Activated CD4-positive, alpha-beta T cell treated with anti-CD3 and anti-CD28 coated beads, Interleukin-2, amount 10 ng/mL, durations not matched to agents 24 days and 14 days (primary cell): Measurements from ENCODE around the gene EHMT1. TPM values are rescaled to one million over a fixed set of nuclear protein-coding genes. Genes with fewer than 3 reads are reported as not detected.
"Not testable (repeated sequence)": the region's sequence is repeated elsewhere in the genome, so short reads cannot be mapped to it uniquely, and the experiment has no call there.

ENCODE experiments used
- DNase-seq: peaks from one replicate; pipeline ENCODE4 v3.0.0; 2022
- H3K27ac Mint-ChIP-seq: one replicate; pipeline ENCODE4 v1.8.0; 2022; ENCODE audit warnings: mild to moderate bottlenecking, mixed read lengths
- H3K27me3 Mint-ChIP-seq: one replicate; pipeline ENCODE4 v1.8.0; 2022; ENCODE audit warnings: mixed read lengths
- H3K36me3 Mint-ChIP-seq: one replicate; pipeline ENCODE4 v1.8.0; 2022; ENCODE audit warnings: low read depth, mild to moderate bottlenecking, mixed read lengths
- H3K4me1 Mint-ChIP-seq: one replicate; pipeline ENCODE4 v1.8.0; 2021; ENCODE audit warnings: mixed read lengths
- H3K4me3 Mint-ChIP-seq: one replicate; pipeline ENCODE4 v1.8.0; 2022; ENCODE audit warnings: mild to moderate bottlenecking, moderate library complexity, mixed read lengths
- H3K9me3 Mint-ChIP-seq: one replicate; pipeline ENCODE4 v1.8.0; 2021; ENCODE audit warnings: mixed read lengths
- intact Hi-C: fragments of 100-400 bp; cut with micrococcal nuclease; formaldehyde crosslinking; loops from one replicate; pipeline ENCODE4 v1.15.1; 2023
- total RNA-seq: library from RNA; stranded (reverse); gene quantifications from 2 replicates; pipeline ENCODE4 v1.2.3, GENCODE V29; 2022

EHMT1 gene
- total RNA-seq, 1 donor from 2014 or later: 99.4 TPM

GRCh38 chr9:137615387-137615871, 3.4 kb upstream of the EHMT1 start:
- Mint-ChIP-seq H3K36me3 (peaks cover 14% of the 10 kb centered on the region), H3K27ac (no peak overlapping the region)
- intact Hi-C loops: no loop called here

GRCh38 chr9:137619240-137620047, 639 bp downstream of the EHMT1 start:
- intact Hi-C loops: loop anchor here (2.0 kb wide), 1 partner anchor 41 kb away; the partner anchor contains the start of gene DPH7
- Mint-ChIP-seq H3K27ac (peak overlapping the region; percentile 90), H3K36me3 (peaks cover 21% of the 10 kb centered on the region), H3K27me3 (no peaks in the 10 kb centered on the region), H3K9me3 (no peaks in the 10 kb centered on the region), H3K4me3 (peak overlapping the region; percentile 84), H3K4me1 (peaks cover 37% of the 10 kb centered on the region)
- DNase-seq: peak; percentile 82

More at GRCh38 chr9:137615387-137615871, 3.4 kb upstream of the EHMT1 start:
- DNase-seq: no peak
- Mint-ChIP-seq H3K4me1 (peaks cover 21% of the 10 kb centered on the region), H3K9me3 (no peaks in the 10 kb centered on the region), H3K27me3 (no peaks in the 10 kb centered on the region), H3K4me3 (no peak overlapping the region)

- no peak for DNase-seq
- no peaks in the 10 kb centered on the region for H3K9me3 Mint-ChIP-seq
- intact Hi-C loops: no loop called here
Measured at GRCh38 chr9:137620048-137620405, 1.2 kb downstream of the EHMT1 start.

DNA sequence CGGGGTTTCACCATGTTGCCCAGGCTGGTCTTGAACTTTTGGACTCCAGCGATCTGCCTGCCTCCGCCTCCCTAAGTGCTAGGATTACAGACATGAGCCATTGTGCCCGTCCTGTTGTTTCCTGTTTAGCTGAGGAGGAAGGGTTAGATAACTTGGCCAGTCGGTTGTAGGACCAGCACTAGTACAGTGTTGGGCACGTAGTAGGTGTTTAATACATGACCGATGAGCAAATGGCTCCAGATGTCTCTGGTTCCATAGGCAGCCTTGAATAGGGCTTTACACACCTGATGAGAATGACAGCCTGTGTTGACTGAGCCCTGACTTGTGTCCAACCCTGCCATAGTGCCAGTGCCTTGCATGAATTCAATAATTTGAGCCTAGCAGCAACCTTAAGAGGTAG, 1.8 kb downstream of the EHMT1 start:
- H3K4me3 Mint-ChIP-seq: peak overlapping the region; percentile 84
- H3K9me3 Mint-ChIP-seq: no peaks in the 10 kb centered on the region
- no peak for DNase-seq
- no peaks in the 10 kb centered on the region for H3K27me3 Mint-ChIP-seq
- intact Hi-C loops: no loop called here
- H3K4me1 Mint-ChIP-seq: peaks cover 43% of the 10 kb centered on the region
- no peak overlapping the region for H3K27ac Mint-ChIP-seq
- peaks cover 22% of the 10 kb centered on the region for H3K36me3 Mint-ChIP-seq

More at GRCh38 chr9:137620048-137620405, 1.2 kb downstream of the EHMT1 start:
- H3K27me3 Mint-ChIP-seq: no peaks in the 10 kb centered on the region
- peaks cover 18% of the 10 kb centered on the region for H3K36me3 Mint-ChIP-seq
- peak overlapping the region; percentile 90 for H3K27ac Mint-ChIP-seq
- H3K4me3 Mint-ChIP-seq: peak overlapping the region; percentile 84
- H3K4me1 Mint-ChIP-seq: peaks cover 37% of the 10 kb centered on the region

DNA sequence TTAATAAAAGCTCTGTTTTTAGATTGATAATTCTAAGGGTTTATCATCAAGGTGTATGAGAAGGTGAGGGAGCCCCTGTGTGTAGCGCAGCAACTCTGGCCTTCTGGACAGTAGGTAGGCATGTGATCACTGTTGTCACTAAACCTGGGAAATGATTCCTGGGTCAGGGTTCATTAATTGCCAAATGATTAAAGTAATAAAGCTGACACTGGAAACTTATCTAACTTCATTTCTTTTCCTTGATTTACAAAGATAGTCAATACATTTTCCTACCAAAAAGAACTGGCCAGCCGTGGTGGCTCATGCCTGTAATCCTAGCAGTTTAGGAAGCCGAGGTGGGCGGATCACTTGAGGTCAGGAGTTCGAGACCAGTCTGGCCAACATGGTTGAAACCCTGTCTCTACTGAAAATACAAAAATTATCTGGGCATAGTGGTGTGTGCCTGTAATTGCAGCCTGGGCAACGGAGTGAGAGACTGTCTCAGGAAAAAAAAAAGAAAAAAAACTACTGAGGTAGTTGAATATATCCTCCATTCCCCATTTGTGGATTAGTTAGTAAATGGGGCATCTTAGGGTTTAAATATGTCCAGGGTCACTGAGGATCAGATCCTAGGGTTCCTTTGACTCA, 2.4 kb downstream of the EHMT1 start:
- peak; percentile 71 for DNase-seq
- intact Hi-C loops: no loop called here
- H3K9me3 Mint-ChIP-seq: no peaks in the 10 kb centered on the region
- no peak overlapping the region for H3K27ac Mint-ChIP-seq
- H3K27me3 Mint-ChIP-seq: no peaks in the 10 kb centered on the region
- peaks cover 43% of the 10 kb centered on the region for H3K4me1 Mint-ChIP-seq
- peaks cover 21% of the 10 kb centered on the region for H3K36me3 Mint-ChIP-seq
- H3K4me3 Mint-ChIP-seq: peak overlapping the region; percentile 28

DNA sequence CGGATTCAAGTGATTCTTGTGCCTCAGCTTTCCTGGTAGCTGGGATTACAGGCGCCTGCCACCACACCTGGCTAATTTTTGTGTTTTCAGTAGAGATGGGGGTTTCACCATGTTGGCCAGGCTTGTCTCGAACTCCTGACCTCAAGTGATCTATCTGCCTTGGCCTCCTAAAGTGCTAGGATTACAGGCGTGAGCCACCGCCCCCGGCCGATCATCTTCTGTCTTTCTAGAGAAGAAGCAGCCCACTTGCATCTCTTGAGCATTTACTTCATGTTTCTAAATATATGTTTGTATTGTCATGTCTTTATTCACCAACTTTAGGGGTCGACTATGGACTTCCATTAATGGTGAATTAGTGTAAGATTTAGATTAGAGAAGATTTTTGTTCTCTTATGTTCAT, 3.4 kb downstream of the EHMT1 start:
- H3K4me3 Mint-ChIP-seq, H3K27me3 Mint-ChIP-seq, DNase-seq, H3K27ac Mint-ChIP-seq, intact Hi-C loops, H3K9me3 Mint-ChIP-seq: not testable (repeated sequence)
- Mint-ChIP-seq H3K36me3 (peaks cover 21% of the 10 kb centered on the region), H3K4me1 (peaks cover 44% of the 10 kb centered on the region)

DNA sequence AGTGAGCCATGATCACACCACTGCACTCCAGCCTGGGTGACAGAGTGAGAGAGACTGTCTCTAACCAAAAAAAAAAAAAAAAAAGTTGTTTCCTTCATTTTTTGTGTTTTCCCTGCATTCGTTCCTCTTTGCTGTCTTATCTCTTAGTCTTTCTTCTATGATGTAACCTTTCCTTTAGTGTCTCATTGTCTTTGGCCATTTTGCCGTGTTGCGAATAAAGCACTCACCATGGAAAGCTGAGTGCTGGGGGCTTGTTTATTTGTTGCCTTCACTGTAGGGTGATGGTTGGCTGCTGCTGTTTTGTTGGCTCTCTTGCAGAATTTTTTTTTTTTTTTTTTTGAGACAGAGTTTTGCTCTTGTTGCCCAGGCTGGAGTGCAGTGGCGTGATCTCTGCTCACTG, 7.7 kb downstream of the EHMT1 start:
- Mint-ChIP-seq H3K4me3 (no peak overlapping the region), H3K36me3 (peaks cover 26% of the 10 kb centered on the region), H3K27me3 (no peaks in the 10 kb centered on the region), H3K9me3 (no peaks in the 10 kb centered on the region), H3K27ac (no peak overlapping the region), H3K4me1 (peaks cover 38% of the 10 kb centered on the region)
- DNase-seq: no peak
- intact Hi-C loops: no loop called here

GRCh38 chr9:137627406-137627805, 8.6 kb downstream of the EHMT1 start:
- H3K27me3 Mint-ChIP-seq, DNase-seq, intact Hi-C loops, H3K9me3 Mint-ChIP-seq, H3K4me3 Mint-ChIP-seq: not testable (repeated sequence)
- peaks cover 37% of the 10 kb centered on the region for H3K4me1 Mint-ChIP-seq
- peak overlapping the region; percentile 42 for H3K27ac Mint-ChIP-seq
- H3K36me3 Mint-ChIP-seq: peaks cover 24% of the 10 kb centered on the region

- Mint-ChIP-seq H3K36me3 (peaks cover 19% of the 10 kb centered on the region), H3K9me3 (no peaks in the 10 kb centered on the region), H3K4me1 (peaks cover 40% of the 10 kb centered on the region), H3K27me3 (no peaks in the 10 kb centered on the region), H3K4me3 (peak overlapping the region; percentile 11), H3K27ac (peak overlapping the region; percentile 58)
- intact Hi-C loops: no loop called here
- no peak for DNase-seq
Measured at GRCh38 chr9:137630126-137630525, 11.3 kb downstream of the EHMT1 start.

DNA sequence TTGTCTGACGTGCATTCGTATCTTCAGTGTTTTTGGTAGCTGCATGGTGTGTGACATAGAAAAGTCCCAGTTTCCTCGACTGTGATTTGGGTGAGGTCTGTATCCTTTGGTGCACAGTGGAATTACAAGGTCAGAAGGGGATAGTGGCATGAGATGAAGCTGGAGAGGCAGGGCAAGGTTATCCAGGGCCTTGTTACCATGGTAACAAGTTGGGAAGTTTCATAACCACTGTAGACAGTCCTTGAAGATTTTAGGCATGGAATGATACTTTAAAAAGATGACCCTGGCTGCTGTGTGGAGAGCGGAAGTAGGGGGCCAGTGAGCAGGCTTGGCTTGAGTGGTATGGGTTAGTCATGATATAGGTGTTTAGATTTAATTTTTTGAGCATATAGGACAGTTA, 11.9 kb downstream of the EHMT1 start:
- H3K4me1 Mint-ChIP-seq: peaks cover 35% of the 10 kb centered on the region
- no peaks in the 10 kb centered on the region for H3K9me3 Mint-ChIP-seq
- no peak overlapping the region for H3K4me3 Mint-ChIP-seq
- no peaks in the 10 kb centered on the region for H3K27me3 Mint-ChIP-seq
- intact Hi-C loops: no loop called here
- peaks cover 16% of the 10 kb centered on the region for H3K36me3 Mint-ChIP-seq
- DNase-seq: no peak
- peak overlapping the region; percentile 7 for H3K27ac Mint-ChIP-seq

- peaks cover 33% of the 10 kb centered on the region for H3K4me1 Mint-ChIP-seq
Measured at GRCh38 chr9:137631345-137632229, 12.8 kb downstream of the EHMT1 start.

DNA sequence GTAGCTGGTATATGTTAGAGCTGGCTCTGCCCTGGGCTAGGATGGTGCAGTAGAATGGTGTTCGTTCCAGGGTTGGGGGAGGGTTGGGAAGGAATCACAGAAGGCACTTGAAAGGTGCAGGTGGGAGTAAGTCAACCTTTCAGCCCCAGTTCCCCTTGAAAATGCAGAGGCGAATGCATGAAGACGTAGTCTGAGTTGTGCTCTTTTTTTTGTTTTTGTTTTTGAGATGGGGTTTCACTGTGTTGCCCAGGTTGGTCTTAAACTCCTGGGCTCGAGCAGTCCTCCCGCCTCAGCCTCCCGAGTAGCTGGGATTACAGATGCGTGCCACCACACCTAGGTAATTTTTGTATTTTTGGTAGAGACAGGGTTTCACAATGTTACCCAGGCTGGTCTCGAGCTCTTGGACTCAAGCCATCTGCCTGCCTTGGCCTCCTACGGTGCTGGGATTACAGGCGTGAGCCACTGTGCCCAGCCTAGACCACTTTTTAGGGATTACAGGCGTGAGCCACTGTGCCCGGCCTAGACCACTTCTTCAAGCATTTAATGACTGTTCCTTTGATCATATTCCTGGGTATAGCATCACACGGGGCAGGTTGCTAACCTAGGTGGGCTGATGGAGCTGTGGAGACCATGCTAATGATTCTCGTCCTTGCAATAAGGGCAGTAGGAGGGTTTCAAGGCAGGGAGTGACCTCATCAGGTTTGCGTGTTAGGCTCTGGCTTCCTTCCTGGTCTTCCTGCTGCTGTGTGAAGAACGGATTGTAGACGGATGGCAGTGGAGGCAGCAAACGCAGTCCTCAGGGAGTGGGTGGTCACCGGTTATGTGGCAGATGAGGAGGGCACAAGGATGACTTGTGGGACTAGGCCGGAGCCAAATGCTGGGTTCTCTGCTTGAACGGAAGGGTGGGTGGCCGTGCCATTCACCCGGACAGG, 13.7 kb downstream of the EHMT1 start:
- Mint-ChIP-seq H3K4me1 (peaks cover 32% of the 10 kb centered on the region), H3K27ac (no peak overlapping the region), H3K36me3 (peaks cover 15% of the 10 kb centered on the region), H3K4me3 (no peak overlapping the region), H3K9me3 (no peaks in the 10 kb centered on the region), H3K27me3 (no peaks in the 10 kb centered on the region)
- DNase-seq: no peak
- intact Hi-C loops: no loop called here

More at GRCh38 chr9:137631345-137632229, 12.8 kb downstream of the EHMT1 start:
- H3K4me3 Mint-ChIP-seq: no peak overlapping the region
- H3K36me3 Mint-ChIP-seq: peaks cover 15% of the 10 kb centered on the region
- no peak for DNase-seq
- intact Hi-C loops: no loop called here
- H3K27me3 Mint-ChIP-seq: no peaks in the 10 kb centered on the region
- H3K9me3 Mint-ChIP-seq: no peaks in the 10 kb centered on the region
- H3K27ac Mint-ChIP-seq: no peak overlapping the region

GRCh38 chr9:137634016-137634415, 15.2 kb downstream of the EHMT1 start:
- Mint-ChIP-seq H3K27me3 (no peaks in the 10 kb centered on the region), H3K9me3 (no peaks in the 10 kb centered on the region), H3K4me1 (peaks cover 26% of the 10 kb centered on the region), H3K4me3 (no peak overlapping the region), H3K36me3 (peaks cover 11% of the 10 kb centered on the region), H3K27ac (no peak overlapping the region)
- no peak for DNase-seq
- intact Hi-C loops: no loop called here
